Body of pancreas (tissue), 4 donors: ENCODE data around the gene GID8.

Source experiments
- POLR2A ChIP-seq, 3 donors: fragments of 450-650 bp; IDR thresholded peaks; one replicate each; pipeline ENCODE4 v1.6.1; 2016; ENCODE audit warnings: antibody characterized with exemption in 3 of 3, mild to moderate bottlenecking in 2 of 3
- TF ChIP-seq, protein P1 (sequence below), 7 experiments: fragments of 450-650 bp in 4 of 7; fragments of 200-600 bp in 3 of 7; sonication (generic) in 3 of 7; IDR thresholded peaks; one replicate each; pipeline ENCODE4 v1.5.1; 2016 to 2019; ENCODE audit warnings: antibody characterized with exemption in 7 of 7

DNA sequence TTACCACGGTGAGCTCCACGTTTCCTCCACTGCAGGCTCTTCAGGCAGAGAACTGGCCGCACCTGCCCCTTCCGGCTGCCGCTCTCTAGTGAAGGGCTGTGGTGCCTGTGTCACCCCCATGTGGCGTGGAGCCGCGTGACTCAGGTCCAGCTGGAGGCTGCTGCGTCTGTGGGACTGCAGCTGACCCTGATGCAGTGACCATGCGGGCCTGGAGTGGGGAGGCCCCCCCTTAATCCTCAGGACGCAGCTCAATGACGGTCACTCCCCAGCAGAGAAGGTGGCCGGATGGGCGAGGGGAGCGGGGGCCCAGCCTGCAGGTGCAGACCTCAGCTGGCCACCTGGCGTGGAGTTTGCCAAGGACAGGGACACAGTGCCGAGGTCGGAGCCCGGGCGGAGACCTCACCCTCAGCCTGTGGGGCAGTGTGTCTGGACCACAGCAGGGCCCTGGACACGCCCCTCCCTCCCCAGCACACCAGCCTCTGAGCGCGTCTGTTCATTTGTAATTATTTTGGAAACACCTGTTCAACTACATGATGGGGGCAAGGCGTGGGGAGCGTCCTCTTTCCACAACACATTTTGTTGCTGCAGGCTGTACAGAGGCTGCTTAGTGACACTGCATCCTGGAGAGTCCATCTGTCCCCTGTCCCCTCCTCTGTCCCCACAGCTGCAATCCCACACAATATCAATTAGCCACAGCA is 58.1 kb downstream of the GID8 start:
- TF ChIP-seq, protein P1, sequence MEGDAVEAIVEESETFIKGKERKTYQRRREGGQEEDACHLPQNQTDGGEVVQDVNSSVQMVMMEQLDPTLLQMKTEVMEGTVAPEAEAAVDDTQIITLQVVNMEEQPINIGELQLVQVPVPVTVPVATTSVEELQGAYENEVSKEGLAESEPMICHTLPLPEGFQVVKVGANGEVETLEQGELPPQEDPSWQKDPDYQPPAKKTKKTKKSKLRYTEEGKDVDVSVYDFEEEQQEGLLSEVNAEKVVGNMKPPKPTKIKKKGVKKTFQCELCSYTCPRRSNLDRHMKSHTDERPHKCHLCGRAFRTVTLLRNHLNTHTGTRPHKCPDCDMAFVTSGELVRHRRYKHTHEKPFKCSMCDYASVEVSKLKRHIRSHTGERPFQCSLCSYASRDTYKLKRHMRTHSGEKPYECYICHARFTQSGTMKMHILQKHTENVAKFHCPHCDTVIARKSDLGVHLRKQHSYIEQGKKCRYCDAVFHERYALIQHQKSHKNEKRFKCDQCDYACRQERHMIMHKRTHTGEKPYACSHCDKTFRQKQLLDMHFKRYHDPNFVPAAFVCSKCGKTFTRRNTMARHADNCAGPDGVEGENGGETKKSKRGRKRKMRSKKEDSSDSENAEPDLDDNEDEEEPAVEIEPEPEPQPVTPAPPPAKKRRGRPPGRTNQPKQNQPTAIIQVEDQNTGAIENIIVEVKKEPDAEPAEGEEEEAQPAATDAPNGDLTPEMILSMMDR (IDR thresholded peaks at IDR 0.05), result no peak
- TF ChIP-seq POLR2A (IDR thresholded peaks at IDR 0.05), result no peak
